NAMALWA (cell line): ENCODE data around the gene SRSF6.
A peak's percentile ranks its signal among the peaks of the same experiment; 100 is the strongest.
"Not testable (repeated sequence)": the region's sequence is repeated elsewhere in the genome, so short reads cannot be mapped to it uniquely, and the experiment has no call there.

Experiments used
- DNase-seq: peaks from one replicate; pipeline ENCODE4 v3.0.0-alpha.2; 2015; ENCODE audit warnings: low spot score

The SRSF6 gene

DNA sequence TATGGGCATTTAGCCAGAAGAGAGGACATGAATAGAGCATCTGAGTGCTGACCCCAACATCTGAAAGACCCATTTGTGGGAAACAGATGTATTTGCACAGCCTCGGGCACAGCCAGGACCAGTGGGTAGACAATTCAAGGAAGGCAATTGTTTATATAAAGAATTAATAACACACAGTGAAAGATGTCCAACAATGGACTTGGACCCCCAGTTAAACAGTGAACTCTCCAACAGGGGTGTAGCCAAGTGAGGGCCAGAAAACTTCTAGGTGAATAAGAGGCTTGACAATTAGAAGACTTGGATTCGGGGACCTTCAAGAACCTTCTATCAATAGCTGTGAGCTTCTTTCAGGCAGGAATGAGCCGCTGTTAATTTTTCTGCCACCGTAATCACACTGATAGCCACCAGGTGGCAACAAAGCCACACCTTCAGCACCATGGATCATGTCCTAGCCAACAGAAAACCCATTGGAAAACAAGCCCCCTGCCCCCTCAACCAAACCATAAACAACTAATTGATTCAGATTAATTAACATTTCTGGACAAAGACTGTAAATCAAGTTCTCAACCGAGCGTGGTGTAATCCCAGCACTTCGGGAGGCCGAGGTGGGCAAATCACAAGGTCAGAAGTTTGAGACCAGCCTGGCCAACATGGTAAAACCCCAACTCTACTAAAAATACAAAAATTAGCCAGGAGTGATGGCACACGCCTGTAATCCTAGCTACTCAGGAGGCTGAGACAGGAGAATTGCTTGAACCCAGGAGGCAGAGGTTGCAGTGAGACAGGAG lies 8.8 kb upstream of the SRSF6 start:
- peak; percentile 75 for DNase-seq

DNA sequence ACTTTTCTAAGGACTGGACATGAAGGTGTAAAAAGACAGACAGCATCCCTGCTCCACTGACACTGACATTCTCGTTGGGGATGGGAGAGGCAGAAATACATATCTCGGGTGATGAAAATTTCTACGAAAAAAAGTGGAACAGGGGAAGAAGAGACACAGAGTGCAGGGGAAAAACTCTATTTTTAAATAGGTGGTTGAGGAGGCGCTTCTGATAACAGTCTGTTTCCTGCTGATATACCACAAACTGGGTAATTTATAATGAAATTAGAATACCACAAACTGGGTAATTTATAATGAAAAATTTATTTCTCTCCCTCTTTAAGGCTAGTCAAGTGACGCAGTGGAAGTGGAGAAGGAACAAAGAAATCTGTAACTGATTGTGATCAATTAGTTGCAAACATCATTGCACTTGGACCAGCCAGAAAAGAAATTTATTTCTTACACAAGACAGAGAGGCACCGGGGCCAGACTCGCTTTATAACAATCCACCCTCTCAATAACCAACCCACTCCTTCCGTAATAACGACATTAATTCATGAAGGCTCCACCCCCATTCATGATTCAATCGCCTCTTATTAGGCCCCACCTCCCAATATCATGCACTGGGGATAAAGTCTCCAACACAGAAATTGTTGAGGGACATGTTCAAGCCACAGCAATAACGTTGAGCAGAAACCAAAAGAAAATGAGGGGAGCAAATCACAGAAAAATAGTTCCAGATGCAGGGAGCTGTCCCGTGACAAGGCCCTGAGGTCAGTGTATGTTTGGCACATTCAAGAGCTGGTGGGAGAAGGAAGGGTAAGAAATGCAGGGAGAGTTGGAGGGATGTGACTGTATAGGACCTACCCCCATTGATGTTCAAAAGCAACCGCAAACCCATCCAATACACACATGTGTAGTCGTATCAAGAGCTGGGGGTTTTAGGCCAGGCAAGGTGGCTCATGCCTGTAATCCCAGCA lies 6.6 kb upstream of the SRSF6 start:
- no peak for DNase-seq

DNA sequence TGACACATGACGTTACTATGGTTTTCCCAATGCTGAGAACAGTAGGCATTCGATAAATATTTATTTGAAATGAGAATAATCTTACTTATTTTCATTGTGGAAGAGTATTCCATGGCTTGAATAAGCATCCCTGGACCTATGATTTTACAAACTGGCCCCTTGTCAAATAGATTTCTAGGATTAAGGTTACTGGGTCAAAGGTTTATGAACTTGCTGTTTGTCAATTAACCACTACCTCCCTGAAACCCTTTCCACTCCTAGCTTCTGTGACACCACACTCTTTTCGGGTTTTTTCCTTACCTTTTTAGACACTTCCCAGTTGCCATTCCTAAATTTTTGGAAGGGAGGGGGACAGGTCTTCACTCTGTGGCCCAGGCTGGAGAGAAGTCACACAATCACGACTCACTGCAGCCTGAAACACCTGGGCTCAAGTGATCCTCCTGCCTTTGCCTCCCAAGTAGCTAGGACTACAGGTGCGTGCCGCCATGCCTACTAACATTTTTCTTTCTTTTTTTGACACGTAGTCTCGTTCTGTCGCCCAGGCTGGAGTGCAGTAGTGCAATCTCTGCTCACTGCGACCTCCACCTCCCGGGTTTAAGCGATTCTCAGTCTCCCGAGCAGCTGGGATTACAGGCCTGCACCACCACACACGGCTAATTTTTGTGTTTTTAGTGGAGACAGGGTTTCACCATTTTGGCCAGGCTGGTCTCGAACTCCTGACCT lies 5.1 kb upstream of the SRSF6 start:
- no peak for DNase-seq

- not testable (repeated sequence) for DNase-seq
Observed at GRCh38 chr20:43456252-43456651, 1.4 kb upstream of the SRSF6 start.

- DNase-seq = peak; percentile 95
Observed at GRCh38 chr20:43456809-43457639, 672 bp upstream of the SRSF6 start.

DNA sequence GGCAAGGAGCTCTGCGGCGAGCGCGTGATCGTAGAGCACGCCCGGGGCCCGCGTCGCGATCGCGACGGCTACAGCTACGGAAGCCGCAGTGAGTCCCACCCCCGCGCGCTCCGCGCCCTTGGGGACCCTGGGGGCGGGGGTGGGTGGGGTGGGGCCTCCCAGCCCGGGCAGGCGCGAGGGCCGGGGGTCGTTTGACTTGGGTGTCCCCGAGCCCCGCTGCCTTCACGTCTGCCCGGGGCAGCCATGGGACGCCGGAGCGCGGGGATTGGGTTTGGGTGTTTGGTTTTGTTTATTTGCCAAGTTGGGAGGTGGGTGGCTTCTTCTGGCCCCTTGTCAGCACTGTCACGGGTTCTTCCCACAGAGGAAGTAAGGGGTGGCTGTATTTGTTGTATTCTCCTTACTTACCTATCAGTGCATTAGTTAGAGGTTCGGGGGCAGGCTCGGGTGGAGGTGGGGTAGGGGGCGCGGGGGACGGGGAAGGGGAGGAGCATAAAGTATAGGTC lies 777 bp downstream of the SRSF6 start:
- DNase-seq = peak; percentile 71

DNA sequence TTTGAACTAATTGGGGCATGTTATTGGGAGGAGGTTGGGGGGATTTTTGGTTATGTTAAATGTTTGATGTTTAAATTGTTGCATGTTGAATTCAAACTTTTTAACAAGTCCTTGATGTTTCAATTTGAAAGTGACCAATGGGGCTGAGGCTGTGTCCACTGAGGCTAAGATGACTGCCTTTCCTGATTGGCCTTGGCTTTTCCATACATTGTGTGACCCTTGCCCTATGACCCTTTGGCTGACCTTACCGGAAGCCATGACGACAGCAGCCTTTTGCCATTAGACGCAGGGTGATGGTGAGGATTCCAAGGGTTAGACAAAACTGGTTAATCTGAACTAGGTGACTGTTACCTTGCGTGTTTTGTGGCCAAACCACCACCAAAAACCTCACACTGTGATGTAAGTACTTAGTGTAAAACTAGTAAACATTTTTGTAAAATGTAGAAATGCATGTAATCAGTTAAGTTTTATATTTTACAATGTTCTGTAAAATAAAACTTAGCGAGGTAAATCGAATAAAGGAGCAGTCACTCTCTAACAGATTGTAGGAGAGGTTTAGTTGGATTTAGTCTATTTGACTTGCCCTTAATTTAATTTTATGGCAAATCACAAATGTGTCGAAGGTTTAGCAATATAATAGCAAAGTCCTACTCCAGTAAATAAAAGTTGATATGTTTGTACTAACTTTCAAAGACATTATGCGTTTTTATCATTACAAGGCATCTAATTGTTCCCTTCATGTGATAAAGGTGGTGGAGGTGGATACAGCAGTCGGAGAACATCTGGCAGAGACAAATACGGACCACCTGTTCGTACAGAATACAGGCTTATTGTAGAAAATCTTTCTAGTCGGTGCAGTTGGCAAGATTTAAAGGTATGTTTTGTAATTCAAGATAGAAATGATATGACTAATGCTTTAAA lies 1.6 kb downstream of the SRSF6 start:
- DNase-seq = no peak

DNA sequence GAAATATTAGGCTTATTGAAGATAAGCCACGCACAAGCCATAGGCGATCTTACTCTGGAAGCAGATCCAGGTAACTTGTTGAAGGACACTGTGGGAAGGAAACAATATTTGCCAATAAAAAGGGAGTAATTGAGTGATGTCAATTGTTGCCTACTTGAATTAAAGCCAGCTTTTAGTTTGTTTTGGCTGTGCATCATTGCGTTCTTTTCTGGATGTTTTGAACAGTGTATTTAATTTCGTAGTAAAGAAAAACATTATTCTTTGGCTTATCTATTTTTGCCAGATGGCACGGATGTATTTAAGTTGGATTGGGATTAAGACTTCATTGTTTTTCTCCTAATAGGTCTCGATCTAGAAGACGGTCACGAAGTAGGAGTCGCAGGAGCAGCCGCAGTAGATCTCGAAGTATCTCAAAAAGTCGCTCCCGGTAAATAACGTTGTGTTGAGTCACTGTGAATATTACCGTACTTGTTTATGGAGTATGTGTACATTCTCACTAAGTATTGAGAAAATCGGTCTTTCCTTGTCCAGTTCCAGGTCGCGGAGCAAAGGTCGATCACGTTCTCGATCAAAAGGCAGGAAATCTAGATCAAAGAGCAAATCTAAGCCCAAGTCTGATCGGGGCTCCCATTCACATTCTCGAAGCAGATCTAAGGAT lies 2.6 kb downstream of the SRSF6 start:
- DNase-seq = no peak

DNA sequence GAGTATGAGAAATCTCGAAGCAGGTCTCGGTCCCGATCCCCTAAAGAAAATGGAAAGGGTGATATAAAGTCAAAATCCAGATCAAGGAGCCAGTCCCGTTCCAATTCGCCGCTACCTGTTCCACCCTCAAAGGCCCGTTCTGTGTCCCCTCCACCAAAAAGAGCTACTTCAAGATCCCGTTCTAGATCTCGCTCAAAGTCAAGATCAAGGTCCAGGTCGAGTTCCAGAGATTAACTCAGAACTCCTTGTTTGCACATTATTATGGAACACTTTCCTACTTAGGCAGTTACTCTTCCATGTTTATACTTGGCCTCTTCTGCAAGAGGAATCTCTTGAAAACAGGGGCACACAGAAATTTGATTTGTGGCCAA lies 3.1 kb downstream of the SRSF6 start:
- peak; percentile 35 for DNase-seq

GRCh38 chr20:43461894-43462659 lies 4.4 kb downstream of the SRSF6 start:
- no peak for DNase-seq

GRCh38 chr20:43462660-43463526 lies 5.2 kb downstream of the SRSF6 start:
- DNase-seq = peak; percentile 46

DNA sequence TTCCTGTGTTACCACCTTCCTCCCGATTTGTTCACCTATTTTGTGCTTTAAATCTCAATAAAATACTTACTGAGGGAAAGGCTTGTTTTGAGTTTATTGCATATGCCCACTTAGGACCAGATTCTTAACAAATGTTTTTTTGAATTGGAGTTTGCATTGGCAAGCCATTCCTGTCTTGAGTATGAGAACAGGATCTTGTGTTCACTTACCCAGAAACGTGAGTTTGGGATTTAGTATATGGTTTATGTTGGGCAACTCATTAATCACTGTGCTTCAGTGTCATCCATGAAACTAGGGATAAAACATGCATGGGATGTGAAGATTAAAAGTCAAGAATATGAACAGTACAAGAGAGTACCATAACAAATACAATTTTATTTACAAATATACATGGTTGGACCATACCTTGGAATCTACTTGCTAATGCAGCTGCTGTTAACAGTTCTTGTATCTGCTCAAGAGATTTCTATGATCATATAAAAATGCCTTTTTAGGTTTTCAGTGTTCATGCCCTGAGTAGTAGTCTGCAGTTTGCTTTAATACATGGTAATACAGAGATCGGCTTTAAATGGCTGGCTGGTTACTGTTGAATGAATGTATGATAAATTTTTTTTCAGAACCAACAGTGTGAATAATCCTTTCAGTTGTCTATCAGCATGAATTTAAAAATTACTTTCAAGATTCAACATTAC lies 6.0 kb downstream of the SRSF6 start:
- peak; percentile 42 for DNase-seq

GRCh38 chr20:43464219-43464790 lies 6.6 kb downstream of the SRSF6 start:
- DNase-seq = peak; percentile 41

- no peak for DNase-seq
Observed at GRCh38 chr20:43465625-43465943, 7.9 kb downstream of the SRSF6 start.

- DNase-seq = no peak
Observed at GRCh38 chr20:43467589-43467988, 9.9 kb downstream of the SRSF6 start.

DNA sequence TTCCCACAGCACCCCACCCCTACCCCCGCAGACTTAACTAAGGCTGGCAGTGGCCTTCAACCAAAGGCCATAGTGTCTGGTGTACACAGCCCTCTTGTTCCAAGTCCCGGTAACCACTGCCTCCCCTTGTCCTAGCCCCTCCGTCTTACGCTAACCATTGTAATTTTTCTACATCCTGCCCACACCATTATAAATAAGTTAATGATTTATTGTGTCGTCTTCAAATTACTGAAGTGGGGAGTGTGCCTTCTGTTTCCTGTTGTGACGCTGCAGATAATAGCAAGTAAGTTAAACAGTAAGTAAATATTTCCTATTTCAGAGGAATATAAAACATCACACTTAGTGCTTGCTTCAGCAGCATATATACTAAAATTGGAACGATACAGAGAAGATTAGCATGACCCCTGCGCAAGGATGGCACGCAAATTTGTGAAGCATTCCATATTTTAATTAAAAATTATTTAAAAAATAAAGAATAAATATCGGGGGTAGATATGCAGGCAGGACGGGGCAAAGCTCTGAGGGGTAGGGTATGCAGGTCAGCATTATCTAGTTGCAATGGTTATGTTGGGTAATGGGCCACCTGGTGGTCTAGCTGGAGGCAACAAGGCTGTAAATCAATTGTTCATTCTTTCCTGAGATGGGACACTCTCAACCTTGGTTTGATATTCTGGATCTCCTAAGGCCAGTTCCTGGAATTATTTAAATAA lies 15.1 kb downstream of the SRSF6 start:
- no peak for DNase-seq

GRCh38 chr20:43473381-43473704 lies 15.6 kb downstream of the SRSF6 start:
- no peak for DNase-seq
